KMS-11 (cell line): Measurements from ENCODE around the gene AFF3.

Source experiments
- H2AFZ ChIP-seq: fragments of 200-600 bp; sonication (generic); 2 replicates; pipeline ENCODE4 v1.6.1; 2016; ENCODE audit warnings: antibody characterized with exemption, mixed run types, low read depth
- H3K27ac ChIP-seq: fragments of 200-600 bp; sonication (generic); 2 replicates; pipeline ENCODE4 v1.6.1; 2016; ENCODE audit warnings: mild to moderate bottlenecking, mixed run types
- H3K27me3 ChIP-seq: fragments of 200-600 bp; sonication (generic); 2 replicates; pipeline ENCODE4 v1.6.1; 2017; ENCODE audit warnings: mild to moderate bottlenecking, low read depth, mixed run types, moderate library complexity; ENCODE audit not compliant: insufficient read depth
- H3K36me3 ChIP-seq: fragments of 200-600 bp; sonication (generic); 2 replicates; pipeline ENCODE4 v1.6.1; 2017; ENCODE audit warnings: mild to moderate bottlenecking, mixed run types; ENCODE audit not compliant: insufficient read depth
- H3K4me1 ChIP-seq: fragments of 200-600 bp; sonication (generic); 2 replicates; pipeline ENCODE4 v1.6.1; 2016; ENCODE audit warnings: mild to moderate bottlenecking, low read depth, mixed run types; ENCODE audit not compliant: poor library complexity, severe bottlenecking
- H3K4me2 ChIP-seq: fragments of 200-600 bp; sonication (generic); 2 replicates; pipeline ENCODE4 v1.7.0; 2016; ENCODE audit warnings: mild to moderate bottlenecking, mixed run types
- H3K4me3 ChIP-seq: fragments of 200-600 bp; sonication (generic); IDR thresholded peaks from 2 replicates; pipeline ENCODE4 v1.6.1; 2017; ENCODE audit warnings: low read depth, low read length, mixed read lengths; ENCODE audit not compliant: insufficient read depth
- H3K79me2 ChIP-seq: fragments of 200-600 bp; sonication (generic); 2 replicates; pipeline ENCODE4 v1.6.1; 2016; ENCODE audit warnings: low read depth, mixed run types; ENCODE audit not compliant: insufficient read depth
- H3K9ac ChIP-seq: fragments of 200-600 bp; sonication (generic); 2 replicates; pipeline ENCODE4 v1.6.1; 2016; ENCODE audit warnings: mild to moderate bottlenecking, mixed run types
- H4K20me1 ChIP-seq: fragments of 200-600 bp; sonication (generic); 2 replicates; pipeline ENCODE4 v1.6.1; 2016; ENCODE audit warnings: mild to moderate bottlenecking, mixed run types; ENCODE audit not compliant: insufficient read depth
- CTCF ChIP-seq: fragments of 200-600 bp; sonication (generic); conservative IDR thresholded peaks from 2 replicates; pipeline ENCODE4 v1.6.1; 2017; ENCODE audit warnings: low read depth, mild to moderate bottlenecking, antibody characterized with exemption, low read length, moderate library complexity, mixed read lengths

Gene AFF3

GRCh38 chr2:99981840-99982239 is 160.6 kb downstream of the AFF3 start:
- Histone ChIP-seq H3K79me2 (no peaks in the 10 kb centered on the region), H3K27ac (no peak overlapping the region), H3K4me2 (no peak overlapping the region), H3K27me3 (no peaks in the 10 kb centered on the region), H3K4me1 (no peaks in the 10 kb centered on the region), H3K36me3 (no peaks in the 10 kb centered on the region), H4K20me1 (no peaks in the 10 kb centered on the region), H3K4me3 (no peak overlapping the region), H2AFZ (no peak overlapping the region), H3K9ac (no peak overlapping the region)
- TF ChIP-seq CTCF = no peak

- Histone ChIP-seq H3K4me2 (no peak overlapping the region), H3K79me2 (no peaks in the 10 kb centered on the region), H4K20me1 (no peaks in the 10 kb centered on the region), H3K27ac (no peak overlapping the region), H2AFZ (no peak overlapping the region), H3K4me1 (no peaks in the 10 kb centered on the region), H3K4me3 (no peak overlapping the region), H3K27me3 (no peaks in the 10 kb centered on the region), H3K9ac (no peak overlapping the region), H3K36me3 (no peaks in the 10 kb centered on the region)
- no peak for TF ChIP-seq CTCF
These were observed 162.2 kb downstream of the AFF3 start for GRCh38 chr2:99980176-99980575.

DNA sequence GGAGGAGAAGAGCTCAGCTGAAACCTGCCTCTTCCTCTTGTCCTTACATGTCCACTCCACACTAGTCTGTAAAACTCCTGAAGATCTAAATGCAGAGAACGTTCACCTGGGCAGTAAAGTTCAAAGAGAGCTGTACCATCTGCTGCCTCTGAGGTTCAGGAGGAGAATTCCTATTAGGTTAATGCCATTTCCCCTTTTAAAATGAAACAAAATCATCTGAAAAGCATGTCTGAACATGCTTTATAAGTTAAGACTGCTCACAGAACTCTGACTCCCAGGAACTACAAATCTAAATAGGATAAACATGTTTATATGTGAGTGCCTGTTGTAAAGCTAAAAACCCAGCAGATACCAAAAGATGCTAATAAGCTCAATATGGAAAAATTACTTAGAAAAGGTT is 164.4 kb downstream of the AFF3 start:
- TF ChIP-seq CTCF = no peak

GRCh38 chr2:99975386-99975785 is 167.0 kb downstream of the AFF3 start:
- Histone ChIP-seq H3K36me3 (no peaks in the 10 kb centered on the region), H2AFZ (no peak overlapping the region), H3K27me3 (no peaks in the 10 kb centered on the region), H4K20me1 (no peaks in the 10 kb centered on the region), H3K79me2 (no peaks in the 10 kb centered on the region), H3K27ac (no peak overlapping the region), H3K9ac (no peak overlapping the region), H3K4me1 (no peaks in the 10 kb centered on the region), H3K4me2 (no peak overlapping the region), H3K4me3 (no peak overlapping the region)
- TF ChIP-seq CTCF = no peak

More for the DNA sequence above, 164.4 kb downstream of the AFF3 start:
- Histone ChIP-seq H3K27me3 (no peaks in the 10 kb centered on the region), H3K36me3 (no peaks in the 10 kb centered on the region), H3K79me2 (no peaks in the 10 kb centered on the region), H3K4me3 (no peak overlapping the region), H3K9ac (no peak overlapping the region), H3K27ac (no peak overlapping the region), H4K20me1 (no peaks in the 10 kb centered on the region), H3K4me2 (no peak overlapping the region), H3K4me1 (no peaks in the 10 kb centered on the region), H2AFZ (no peak overlapping the region)
